ENCODE results near the gene WDR41. TPM values are rescaled to one million over a fixed set of nuclear protein-coding genes. Genes with fewer than 3 reads are reported as not detected.

The WDR41 gene
- total and polyA plus RNA-seq, 8 donors = 11.4 to 103 (median 35.7) TPM

DNA sequence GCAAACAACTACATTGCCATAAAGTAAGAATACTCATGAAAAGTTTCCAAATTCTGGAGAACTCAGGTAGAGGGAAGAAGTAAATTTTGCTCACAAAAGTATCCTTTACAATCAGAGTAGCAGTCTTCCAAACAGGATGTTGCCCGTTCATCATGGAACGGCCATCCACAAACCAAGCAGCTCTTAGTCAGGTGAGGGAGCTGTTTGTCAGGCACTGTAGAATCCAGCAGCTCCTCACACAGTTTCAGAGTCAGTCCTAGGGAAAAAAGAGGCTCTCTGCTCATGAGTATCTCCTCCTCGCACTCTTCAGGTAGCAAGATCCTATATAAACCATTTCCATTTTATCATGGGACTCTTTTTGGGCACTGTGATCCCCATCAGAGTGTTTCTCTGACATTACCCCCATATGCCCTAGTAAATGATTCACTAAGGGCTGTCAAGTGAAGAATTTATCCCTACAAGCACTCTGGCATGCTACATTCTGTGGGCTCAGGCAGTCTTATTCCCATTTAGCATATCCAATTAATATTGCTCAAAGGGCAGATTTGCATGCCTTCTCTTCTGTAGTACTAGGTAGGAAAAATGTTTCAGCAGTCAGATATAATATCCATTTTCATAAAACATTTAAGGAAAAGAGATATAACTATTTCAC is 97.9 kb downstream of the WDR41 start:
- TF ChIP-seq POLR2AphosphoS5 (IDR thresholded peaks at IDR 0.05) = no peak
- no peak for TF ChIP-seq EP300 (IDR thresholded peaks at IDR 0.05)
- TF ChIP-seq, protein P1, sequence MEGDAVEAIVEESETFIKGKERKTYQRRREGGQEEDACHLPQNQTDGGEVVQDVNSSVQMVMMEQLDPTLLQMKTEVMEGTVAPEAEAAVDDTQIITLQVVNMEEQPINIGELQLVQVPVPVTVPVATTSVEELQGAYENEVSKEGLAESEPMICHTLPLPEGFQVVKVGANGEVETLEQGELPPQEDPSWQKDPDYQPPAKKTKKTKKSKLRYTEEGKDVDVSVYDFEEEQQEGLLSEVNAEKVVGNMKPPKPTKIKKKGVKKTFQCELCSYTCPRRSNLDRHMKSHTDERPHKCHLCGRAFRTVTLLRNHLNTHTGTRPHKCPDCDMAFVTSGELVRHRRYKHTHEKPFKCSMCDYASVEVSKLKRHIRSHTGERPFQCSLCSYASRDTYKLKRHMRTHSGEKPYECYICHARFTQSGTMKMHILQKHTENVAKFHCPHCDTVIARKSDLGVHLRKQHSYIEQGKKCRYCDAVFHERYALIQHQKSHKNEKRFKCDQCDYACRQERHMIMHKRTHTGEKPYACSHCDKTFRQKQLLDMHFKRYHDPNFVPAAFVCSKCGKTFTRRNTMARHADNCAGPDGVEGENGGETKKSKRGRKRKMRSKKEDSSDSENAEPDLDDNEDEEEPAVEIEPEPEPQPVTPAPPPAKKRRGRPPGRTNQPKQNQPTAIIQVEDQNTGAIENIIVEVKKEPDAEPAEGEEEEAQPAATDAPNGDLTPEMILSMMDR (IDR thresholded peaks at IDR 0.05) = no peak
- TF ChIP-seq POLR2A (IDR thresholded peaks at IDR 0.05) = no peak
- DNase-seq = no peak
- Histone ChIP-seq H3K9me3 (no peaks in the 10 kb centered on the region), H3K27me3 (no peaks in the 10 kb centered on the region), H3K4me1 (peaks cover 0 to 20% (median 5%) of the 10 kb centered on the region in 4 donors), H3K4me3 (no peak overlapping the region), H3K27ac (no peak overlapping the region), H3K36me3 (no peaks in the 10 kb centered on the region)
- WGBS, 5 donors = 64 to 82% (median 67%) methylated on average over 3 of the region's 3 CpGs
- intact Hi-C loops (cut with DNase I; ENCODE audit: low total_unique reads) = no loop called here

- Histone ChIP-seq H3K27ac (peak overlapping the region in 1 of 5 donors; percentile 9), H3K4me1 (peaks cover 0 to 21% (median 5%) of the 10 kb centered on the region in 4 donors), H3K4me3 (no peak overlapping the region), H3K36me3 (no peaks in the 10 kb centered on the region), H3K9me3 (no peaks in the 10 kb centered on the region), H3K27me3 (no peaks in the 10 kb centered on the region)
- DNase-seq = no peak
- no peak for TF ChIP-seq POLR2A (IDR thresholded peaks at IDR 0.05)
- TF ChIP-seq, protein P1 (IDR thresholded peaks at IDR 0.05) = no peak
- no peak for TF ChIP-seq EP300 (IDR thresholded peaks at IDR 0.05)
- no peak for TF ChIP-seq POLR2AphosphoS5 (IDR thresholded peaks at IDR 0.05)
- intact Hi-C loops (cut with DNase I; ENCODE audit: low total_unique reads) = no loop called here
- 90 to 95% (median 92%) methylated on average over 10 of the region's 10 CpGs for WGBS, 5 donors
Measured at GRCh38 chr5:77391240-77391765, 100.8 kb downstream of the WDR41 start.

DNA sequence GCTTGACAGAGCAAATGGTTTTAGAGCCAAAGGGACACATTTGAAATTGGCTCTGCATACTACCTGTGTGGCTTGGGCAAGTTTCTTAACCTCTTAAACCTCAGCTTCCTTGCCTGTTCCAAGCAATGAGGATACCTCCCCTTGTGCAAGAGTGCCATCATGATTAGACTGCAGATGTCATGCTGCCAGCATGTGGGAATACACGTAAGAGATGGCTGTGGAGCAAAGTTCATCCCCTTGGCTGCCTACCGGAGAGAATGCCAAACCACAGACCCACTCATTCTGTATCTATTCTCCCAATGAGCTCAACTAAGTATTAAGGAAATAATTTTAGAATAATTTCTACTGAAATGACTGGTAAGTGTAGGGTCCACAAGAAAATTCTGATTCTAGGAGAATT is 101.3 kb downstream of the WDR41 start:
- H3K9me3 ChIP-seq = no peaks in the 10 kb centered on the region
- H3K4me1 ChIP-seq = peaks cover 0 to 21% (median 5%) of the 10 kb centered on the region in 4 donors
- no peaks in the 10 kb centered on the region for H3K27me3 ChIP-seq
- intact Hi-C loops (cut with DNase I; ENCODE audit: low total_unique reads) = no loop called here
- TF ChIP-seq EP300 (IDR thresholded peaks at IDR 0.05) (no peak), POLR2AphosphoS5 (IDR thresholded peaks at IDR 0.05) (no peak), POLR2A (IDR thresholded peaks at IDR 0.05) (no peak)
- TF ChIP-seq, protein P1 (IDR thresholded peaks at IDR 0.05) = no peak
- H3K27ac ChIP-seq = peak overlapping the region in 1 of 5 donors; percentile 44
- 68 to 88% (median 75%) methylated on average over 2 of the region's 2 CpGs for WGBS, 5 donors
- no peak overlapping the region for H3K4me3 ChIP-seq
- no peak for DNase-seq
- H3K36me3 ChIP-seq = no peaks in the 10 kb centered on the region

DNA sequence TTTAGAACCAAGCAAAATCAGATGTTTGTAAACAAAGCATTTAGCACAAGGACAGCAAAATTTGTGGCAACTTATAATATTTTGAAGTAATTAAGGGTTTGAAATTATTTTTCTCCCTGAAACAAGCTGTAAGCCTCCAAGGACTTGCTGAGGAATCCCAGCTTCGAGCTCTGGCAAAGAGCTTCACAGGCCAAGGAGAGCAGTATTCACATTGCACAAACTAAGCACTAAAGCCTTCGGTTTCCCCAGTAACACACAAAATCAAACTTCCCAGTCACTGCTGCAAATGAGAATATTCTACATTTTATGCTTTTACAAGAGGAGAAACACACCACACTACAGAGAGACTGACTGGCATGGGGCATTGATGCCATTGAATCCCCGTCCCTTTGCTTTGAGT is 101.9 kb downstream of the WDR41 start:
- intact Hi-C loops (cut with DNase I; ENCODE audit: low total_unique reads) = no loop called here
- WGBS, 5 donors = 62 to 85% (median 80%) methylated on average over 3 of the region's 3 CpGs
- H3K27ac ChIP-seq = peak overlapping the region in 1 of 5 donors; percentile 44

More for the DNA sequence above, 101.9 kb downstream of the WDR41 start:
- TF ChIP-seq, protein P1 (IDR thresholded peaks at IDR 0.05) = no peak
- TF ChIP-seq EP300 (IDR thresholded peaks at IDR 0.05) (no peak), POLR2AphosphoS5 (IDR thresholded peaks at IDR 0.05) (no peak)
- H3K9me3 ChIP-seq = no peaks in the 10 kb centered on the region
- DNase-seq = peak in 1 of 2 donors; percentile 69
- H3K4me1 ChIP-seq = peaks cover 0 to 21% (median 5%) of the 10 kb centered on the region in 4 donors
- H3K27me3 ChIP-seq = no peaks in the 10 kb centered on the region
- H3K4me3 ChIP-seq = no peak overlapping the region
- no peaks in the 10 kb centered on the region for H3K36me3 ChIP-seq
